ENCODE data around the gene KRT14.
"Not testable (repeated sequence)": the region's sequence is repeated elsewhere in the genome, so short reads cannot be mapped to it uniquely, and the experiment has no call there.

The KRT14 gene

DNA sequence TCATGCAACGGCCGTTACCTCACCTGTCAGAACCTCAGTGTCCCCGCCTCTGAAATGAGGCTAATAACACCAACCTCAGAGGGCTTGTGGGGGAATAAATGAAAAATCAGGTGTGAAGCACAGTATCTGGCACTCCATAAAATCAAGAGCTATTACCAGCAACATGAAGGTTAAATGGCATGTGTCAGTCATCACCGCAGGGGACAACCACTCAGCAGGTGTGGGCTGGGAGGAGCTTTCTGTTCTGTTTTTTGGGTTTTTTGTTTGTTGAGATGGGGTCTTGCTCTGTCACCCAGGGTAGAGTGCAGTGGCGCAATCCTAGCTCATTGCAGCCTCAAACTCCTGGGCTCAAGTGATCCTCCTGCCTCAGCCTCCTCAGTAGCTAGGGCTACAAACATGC, 41.8 kb downstream of the KRT14 start:
- Mint-ChIP-seq H3K4me1 (peaks cover 80% of the 10 kb centered on the region), H3K27me3 (ENCODE audit: low read depth, poor library complexity) (no peaks in the 10 kb centered on the region), H3K9me3 (peaks cover 7% of the 10 kb centered on the region), H3K36me3 (ENCODE audit: low read depth) (peaks cover 3% of the 10 kb centered on the region), H3K4me3 (no peak overlapping the region), H3K27ac (no peak overlapping the region)
- DNase-seq, result no peak
- TF ChIP-seq, protein P1, sequence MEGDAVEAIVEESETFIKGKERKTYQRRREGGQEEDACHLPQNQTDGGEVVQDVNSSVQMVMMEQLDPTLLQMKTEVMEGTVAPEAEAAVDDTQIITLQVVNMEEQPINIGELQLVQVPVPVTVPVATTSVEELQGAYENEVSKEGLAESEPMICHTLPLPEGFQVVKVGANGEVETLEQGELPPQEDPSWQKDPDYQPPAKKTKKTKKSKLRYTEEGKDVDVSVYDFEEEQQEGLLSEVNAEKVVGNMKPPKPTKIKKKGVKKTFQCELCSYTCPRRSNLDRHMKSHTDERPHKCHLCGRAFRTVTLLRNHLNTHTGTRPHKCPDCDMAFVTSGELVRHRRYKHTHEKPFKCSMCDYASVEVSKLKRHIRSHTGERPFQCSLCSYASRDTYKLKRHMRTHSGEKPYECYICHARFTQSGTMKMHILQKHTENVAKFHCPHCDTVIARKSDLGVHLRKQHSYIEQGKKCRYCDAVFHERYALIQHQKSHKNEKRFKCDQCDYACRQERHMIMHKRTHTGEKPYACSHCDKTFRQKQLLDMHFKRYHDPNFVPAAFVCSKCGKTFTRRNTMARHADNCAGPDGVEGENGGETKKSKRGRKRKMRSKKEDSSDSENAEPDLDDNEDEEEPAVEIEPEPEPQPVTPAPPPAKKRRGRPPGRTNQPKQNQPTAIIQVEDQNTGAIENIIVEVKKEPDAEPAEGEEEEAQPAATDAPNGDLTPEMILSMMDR (IDR thresholded peaks at IDR 0.05), result no peak

DNA sequence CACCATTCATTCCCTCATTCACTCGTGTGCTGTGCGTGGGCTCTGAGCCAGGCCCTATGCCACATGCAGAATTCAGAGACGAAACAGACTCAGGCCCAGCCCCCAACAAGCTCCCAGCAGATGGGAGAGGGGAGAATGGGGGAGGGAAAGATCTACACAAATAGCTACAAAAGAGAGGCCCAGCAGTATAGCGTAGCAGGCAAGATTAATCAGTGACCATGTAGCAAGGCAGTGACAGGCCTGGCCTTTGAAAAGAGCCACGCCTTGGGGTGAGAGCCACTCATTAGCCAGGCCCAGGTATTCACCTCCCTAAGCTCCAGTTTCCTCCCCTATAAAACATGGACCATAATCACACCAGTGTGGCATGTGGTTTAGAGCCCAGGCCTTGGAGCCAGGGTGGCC, 42.2 kb downstream of the KRT14 start:
- TF ChIP-seq, protein P1 (IDR thresholded peaks at IDR 0.05), result no peak
- H3K36me3 Mint-ChIP-seq (ENCODE audit: low read depth), result peaks cover 3% of the 10 kb centered on the region
- peaks cover 77% of the 10 kb centered on the region for H3K4me1 Mint-ChIP-seq
- peaks cover 7% of the 10 kb centered on the region for H3K9me3 Mint-ChIP-seq
- peak overlapping the region; percentile 95 for H3K27ac Mint-ChIP-seq
- no peak overlapping the region for H3K4me3 Mint-ChIP-seq
- no peak for DNase-seq
- no peaks in the 10 kb centered on the region for H3K27me3 Mint-ChIP-seq (ENCODE audit: low read depth, poor library complexity)

DNA sequence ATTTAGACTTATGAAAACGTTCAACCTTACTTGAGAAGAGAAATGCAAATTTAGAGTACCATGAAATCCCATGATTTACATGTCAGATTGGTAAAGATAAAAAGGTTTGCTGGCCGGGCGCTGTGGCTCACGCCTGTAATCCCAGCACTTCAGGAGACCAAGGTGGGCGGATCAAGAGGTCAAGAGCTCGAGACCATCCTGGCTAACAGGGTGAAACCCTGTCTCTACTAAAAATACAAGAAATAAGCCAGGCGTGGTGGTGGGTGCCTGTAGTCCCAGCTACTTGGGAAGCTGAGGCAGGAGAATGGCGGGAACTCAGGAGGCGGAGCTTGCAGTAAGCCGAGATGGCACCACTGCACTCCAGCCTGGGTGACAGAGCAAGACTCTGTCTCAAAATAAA, 43.9 kb downstream of the KRT14 start:
- not testable (repeated sequence) for H3K9me3 Mint-ChIP-seq; DNase-seq; H3K4me3 Mint-ChIP-seq; H3K36me3 Mint-ChIP-seq (ENCODE audit: low read depth); H3K27me3 Mint-ChIP-seq (ENCODE audit: low read depth, poor library complexity); H3K27ac Mint-ChIP-seq
- H3K4me1 Mint-ChIP-seq, result peaks cover 73% of the 10 kb centered on the region

DNA sequence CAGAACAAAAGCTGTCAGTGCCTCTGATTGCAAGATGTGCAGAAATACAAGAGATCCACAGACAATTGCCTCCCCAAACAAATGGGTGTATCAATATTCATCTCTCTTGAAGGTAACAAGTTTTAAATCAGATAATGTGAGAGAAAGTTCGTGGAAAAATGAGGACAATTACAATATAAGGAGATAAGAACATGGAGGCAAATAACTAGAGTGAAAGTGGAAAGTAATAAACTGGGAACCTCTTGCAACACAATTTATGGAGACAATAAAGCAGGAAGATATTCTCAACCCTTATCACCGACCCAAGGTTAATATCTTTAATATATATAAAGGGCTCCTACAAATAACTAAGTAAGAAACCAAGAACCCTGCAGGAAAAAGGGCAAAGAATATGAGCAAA, 44.3 kb downstream of the KRT14 start:
- peaks cover 3% of the 10 kb centered on the region for H3K36me3 Mint-ChIP-seq (ENCODE audit: low read depth)
- no peaks in the 10 kb centered on the region for H3K27me3 Mint-ChIP-seq (ENCODE audit: low read depth, poor library complexity)
- peaks cover 7% of the 10 kb centered on the region for H3K9me3 Mint-ChIP-seq
- peaks cover 73% of the 10 kb centered on the region for H3K4me1 Mint-ChIP-seq
- no peak for DNase-seq
- TF ChIP-seq, protein P1 (IDR thresholded peaks at IDR 0.05), result no peak
- no peak overlapping the region for H3K4me3 Mint-ChIP-seq
- no peak overlapping the region for H3K27ac Mint-ChIP-seq

DNA sequence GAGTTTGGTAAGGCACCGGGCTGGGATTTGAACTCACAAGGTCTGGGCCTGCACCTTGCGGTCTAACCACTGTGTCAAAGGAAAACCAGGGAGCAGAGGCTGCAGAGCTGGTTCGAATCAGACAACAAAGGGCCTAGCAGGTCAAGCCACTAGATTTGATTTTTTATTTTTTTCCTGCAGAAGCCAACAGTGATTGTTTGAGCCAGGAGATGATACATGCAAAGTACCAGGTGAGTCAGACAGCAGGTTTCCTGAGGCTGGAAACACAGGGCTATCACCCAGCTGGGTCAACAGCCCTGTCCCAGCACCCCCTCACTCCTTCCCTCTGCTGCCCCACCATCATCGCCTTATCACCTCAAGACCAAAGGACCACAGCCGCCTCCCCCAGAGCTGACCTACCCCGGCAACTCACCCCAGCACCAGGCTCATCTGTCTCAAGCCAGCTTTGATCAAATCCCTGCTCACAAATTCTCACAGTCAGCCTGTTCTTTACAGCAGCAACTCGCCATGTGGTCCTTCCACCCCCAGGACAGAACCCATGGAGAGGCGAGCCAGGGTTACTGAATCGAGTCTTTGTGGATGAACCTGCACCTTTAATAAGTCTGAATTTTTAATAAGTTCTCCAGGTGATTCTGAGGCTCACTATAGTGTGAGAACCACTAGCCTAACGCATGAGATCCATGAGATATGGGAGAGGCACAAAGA, 45.6 kb downstream of the KRT14 start:
- no peak overlapping the region for H3K4me3 Mint-ChIP-seq
- no peaks in the 10 kb centered on the region for H3K27me3 Mint-ChIP-seq (ENCODE audit: low read depth, poor library complexity)
- no peaks in the 10 kb centered on the region for H3K36me3 Mint-ChIP-seq (ENCODE audit: low read depth)
- H3K9me3 Mint-ChIP-seq, result no peaks in the 10 kb centered on the region
- no peak for DNase-seq
- H3K27ac Mint-ChIP-seq, result peak overlapping the region; percentile 75
- TF ChIP-seq, protein P1 (IDR thresholded peaks at IDR 0.05), result no peak
- peaks cover 75% of the 10 kb centered on the region for H3K4me1 Mint-ChIP-seq

DNA sequence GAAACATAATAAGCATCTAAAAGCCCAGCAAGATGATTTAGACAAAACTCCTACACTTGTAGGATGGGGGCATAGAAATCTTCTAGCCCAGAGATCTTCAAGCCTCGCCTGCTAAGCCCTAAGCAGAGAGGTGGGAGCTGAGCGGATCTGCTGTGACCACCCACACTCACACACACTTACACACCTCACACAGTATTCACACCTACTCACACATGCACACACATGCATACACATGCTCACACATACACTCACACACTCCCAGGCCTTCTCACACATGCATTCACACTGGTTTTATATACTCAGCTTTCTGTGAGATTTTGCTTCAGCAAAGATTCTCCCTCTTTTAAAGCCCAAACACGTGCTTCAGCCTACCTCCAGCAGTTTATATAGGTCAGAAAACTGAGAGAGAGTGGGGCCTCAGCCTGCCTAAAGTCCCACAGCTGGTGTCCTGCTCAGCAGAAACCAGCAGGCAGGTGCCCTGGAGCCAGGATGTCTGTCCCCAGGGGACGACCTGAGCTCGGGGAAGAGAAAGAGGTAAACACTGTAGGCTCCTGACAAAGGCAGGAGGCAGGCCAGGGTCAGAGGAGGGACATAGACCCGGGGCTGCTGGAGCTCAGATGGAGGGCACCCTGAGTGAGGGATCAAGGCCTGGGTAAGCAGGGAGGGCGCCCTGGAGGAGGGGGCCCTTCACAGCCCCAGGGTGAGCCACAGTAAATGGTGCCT, 46.6 kb downstream of the KRT14 start:
- Mint-ChIP-seq H3K9me3 (no peaks in the 10 kb centered on the region), H3K27me3 (ENCODE audit: low read depth, poor library complexity) (no peaks in the 10 kb centered on the region), H3K4me3 (no peak overlapping the region), H3K36me3 (ENCODE audit: low read depth) (no peaks in the 10 kb centered on the region), H3K4me1 (peaks cover 78% of the 10 kb centered on the region), H3K27ac (peak overlapping the region; percentile 70)
- TF ChIP-seq, protein P1 (IDR thresholded peaks at IDR 0.05), result no peak
- DNase-seq, result no peak
